Fibroblast of mammary gland (primary cell): ENCODE data around the gene TPPP3.

Source experiments
- DNase-seq: peaks from one replicate; pipeline ENCODE4 v3.0.0-alpha.2; 2010; ENCODE audit warnings: low read depth
- H3K4me3 ChIP-seq: 2 replicates; pipeline ENCODE4 v1.5.1; 2011; ENCODE audit warnings: low read depth, mild to moderate bottlenecking, low read length, moderate library complexity; ENCODE audit not compliant: control insufficient read depth
- TF ChIP-seq, protein P1 (sequence below): conservative IDR thresholded peaks from 2 replicates; pipeline ENCODE4 v1.5.1; 2011; ENCODE audit warnings: low read depth, low read length, inconsistent platforms; ENCODE audit not compliant: control insufficient read depth, insufficient read depth

The TPPP3 gene

DNA sequence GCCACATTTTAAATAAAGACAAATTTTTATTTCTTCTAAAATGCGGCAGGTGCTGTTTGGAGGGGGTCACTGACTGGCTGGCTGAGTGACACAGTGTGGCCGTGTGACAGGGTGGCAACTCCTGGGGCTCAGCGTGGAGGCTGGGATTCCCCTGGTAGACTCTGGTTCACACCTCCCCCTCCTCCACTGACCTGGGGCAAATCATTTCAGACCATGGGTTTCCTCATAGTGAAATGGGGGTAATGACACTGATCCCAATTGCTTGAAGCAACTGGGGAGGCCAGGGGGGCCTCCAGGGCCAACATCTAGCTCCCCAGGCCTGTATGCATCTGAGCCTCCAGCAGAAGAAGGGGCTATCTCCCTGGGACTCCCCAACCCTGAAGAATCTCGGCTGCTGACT, 44.2 kb upstream of the TPPP3 start:
- TF ChIP-seq, protein P1, sequence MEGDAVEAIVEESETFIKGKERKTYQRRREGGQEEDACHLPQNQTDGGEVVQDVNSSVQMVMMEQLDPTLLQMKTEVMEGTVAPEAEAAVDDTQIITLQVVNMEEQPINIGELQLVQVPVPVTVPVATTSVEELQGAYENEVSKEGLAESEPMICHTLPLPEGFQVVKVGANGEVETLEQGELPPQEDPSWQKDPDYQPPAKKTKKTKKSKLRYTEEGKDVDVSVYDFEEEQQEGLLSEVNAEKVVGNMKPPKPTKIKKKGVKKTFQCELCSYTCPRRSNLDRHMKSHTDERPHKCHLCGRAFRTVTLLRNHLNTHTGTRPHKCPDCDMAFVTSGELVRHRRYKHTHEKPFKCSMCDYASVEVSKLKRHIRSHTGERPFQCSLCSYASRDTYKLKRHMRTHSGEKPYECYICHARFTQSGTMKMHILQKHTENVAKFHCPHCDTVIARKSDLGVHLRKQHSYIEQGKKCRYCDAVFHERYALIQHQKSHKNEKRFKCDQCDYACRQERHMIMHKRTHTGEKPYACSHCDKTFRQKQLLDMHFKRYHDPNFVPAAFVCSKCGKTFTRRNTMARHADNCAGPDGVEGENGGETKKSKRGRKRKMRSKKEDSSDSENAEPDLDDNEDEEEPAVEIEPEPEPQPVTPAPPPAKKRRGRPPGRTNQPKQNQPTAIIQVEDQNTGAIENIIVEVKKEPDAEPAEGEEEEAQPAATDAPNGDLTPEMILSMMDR: no peak
- no peak for DNase-seq
- H3K4me3 ChIP-seq: no peak overlapping the region

DNA sequence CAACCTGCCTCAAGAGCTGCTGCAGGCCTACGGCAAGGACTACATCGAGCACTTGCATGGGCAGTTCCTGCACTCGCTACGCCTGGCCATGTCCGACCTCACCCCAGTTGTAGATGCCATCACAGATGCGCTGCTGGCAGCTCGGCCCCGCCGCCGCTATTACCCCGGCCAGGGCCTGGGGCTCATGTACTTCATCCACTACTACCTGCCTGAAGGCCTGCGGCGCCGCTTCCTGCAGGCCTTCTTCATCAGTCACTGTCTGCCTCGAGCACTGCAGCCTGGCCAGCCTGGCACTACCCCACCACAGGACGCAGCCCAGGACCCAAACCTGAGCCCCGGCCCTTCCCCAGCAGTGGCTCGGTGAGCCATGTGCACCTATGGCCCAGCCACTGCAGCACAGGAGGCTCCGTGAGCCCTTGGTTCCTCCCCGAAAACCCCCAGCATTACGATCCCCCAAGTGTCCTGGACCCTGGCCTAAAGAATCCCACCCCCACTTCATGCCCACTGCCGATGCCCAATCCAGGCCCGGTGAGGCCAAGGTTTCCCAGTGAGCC, 43.4 kb upstream of the TPPP3 start:
- no peak overlapping the region for H3K4me3 ChIP-seq
- no peak for DNase-seq
- TF ChIP-seq, protein P1: no peak

DNA sequence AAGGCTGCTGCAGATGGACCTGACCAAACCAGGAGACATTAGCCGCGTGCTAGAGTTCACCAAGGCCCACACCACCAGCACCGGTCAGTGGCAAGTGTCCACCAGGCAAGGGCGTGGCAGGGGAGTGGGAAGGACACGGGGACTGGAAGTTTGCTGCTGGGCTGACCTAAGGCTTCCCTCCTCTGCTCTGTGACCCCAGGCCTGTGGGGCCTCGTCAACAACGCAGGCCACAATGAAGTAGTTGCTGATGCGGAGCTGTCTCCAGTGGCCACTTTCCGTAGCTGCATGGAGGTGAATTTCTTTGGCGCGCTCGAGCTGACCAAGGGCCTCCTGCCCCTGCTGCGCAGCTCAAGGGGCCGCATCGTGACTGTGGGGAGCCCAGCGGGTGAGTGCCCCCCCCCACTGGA, 42.5 kb upstream of the TPPP3 start:
- no peak overlapping the region for H3K4me3 ChIP-seq
- DNase-seq: no peak
- TF ChIP-seq, protein P1: no peak

DNA sequence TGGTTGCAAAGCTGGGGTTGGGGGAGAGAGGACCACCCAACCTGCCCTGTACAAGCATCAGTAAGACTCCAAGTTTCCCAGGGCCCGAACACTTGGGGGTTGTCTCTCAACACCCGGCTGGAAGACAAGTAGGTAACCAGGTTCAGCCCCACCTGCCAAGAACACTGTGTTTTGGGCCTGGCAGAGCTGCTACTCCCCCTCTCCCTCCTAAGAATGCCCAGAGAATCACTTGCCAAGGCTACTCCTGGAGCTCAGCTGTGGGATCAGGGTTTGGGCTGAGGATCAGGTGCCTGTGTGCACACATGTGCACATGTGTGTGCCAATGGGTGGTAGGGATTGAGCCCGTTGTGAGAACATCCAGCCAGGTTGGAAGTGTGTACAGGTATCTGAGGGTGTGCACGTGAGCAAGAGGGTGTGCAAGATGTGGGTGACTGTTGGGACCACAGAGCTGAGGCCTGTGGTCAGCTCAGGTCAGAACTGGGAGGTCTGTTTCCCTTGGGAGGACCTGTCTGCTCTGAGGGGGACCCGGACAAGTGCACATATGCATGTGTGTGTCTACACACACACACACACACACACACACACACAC, 39.9 kb upstream of the TPPP3 start:
- TF ChIP-seq, protein P1: no peak
- no peak overlapping the region for H3K4me3 ChIP-seq
- DNase-seq: no peak

DNA sequence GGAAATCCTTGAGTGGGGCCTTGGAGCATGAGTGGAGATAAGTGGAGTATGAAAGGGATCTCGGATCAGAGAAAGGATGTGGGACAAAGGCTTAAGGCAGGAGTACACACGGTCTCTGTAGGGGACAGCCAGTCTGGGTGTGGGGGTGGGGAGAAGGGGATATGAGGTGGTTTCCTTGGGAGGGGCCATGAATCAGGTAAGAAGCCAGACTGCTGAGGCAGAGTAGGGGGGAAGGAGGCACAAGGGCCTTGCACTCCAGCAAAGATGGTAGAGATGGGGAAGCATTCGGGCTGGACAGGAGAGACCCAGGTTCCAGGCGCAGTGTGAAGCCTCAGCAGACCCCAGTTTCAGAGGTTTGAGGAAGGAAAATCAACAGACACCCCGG, 39.2 kb upstream of the TPPP3 start:
- DNase-seq: no peak
- TF ChIP-seq, protein P1: no peak
- no peak overlapping the region for H3K4me3 ChIP-seq

DNA sequence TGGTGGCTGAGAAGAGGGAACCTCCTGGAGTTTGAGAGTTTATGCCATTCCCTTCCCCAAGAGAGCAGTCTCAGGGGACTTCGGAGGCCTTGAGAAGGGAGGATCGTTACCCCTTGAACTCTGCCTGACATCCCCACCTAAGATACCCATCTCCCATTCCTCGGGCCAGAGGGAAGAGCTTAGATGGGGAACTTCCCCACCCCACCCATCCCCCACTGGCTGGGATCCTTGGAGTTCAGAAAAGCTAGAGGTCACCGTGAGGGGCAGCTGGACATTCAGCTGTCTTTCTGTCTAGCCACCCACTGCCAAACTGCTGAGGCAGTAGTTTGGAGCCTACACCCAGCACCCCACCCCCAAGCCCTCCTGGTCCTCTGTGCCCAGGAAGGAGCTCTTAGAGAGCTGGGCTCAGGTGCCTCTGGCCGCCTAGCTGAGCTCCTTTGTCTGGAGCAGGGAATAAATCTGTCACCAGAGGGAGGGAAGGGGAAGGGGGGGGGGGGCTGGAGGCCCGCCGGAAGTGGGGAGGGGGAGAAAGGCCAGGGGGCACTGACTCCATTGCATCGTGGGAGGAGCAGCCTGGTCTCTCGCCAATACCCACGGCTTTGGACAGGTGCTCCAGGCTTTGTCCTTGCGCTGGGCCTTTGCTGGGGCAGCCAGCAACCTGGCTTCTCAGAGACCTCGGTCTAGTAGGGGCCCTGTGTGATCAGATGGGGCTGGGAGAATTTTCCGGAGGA, 38.6 kb upstream of the TPPP3 start:
- H3K4me3 ChIP-seq: no peak overlapping the region
- TF ChIP-seq, protein P1: no peak
- DNase-seq: no peak
